Gastroesophageal sphincter (tissue), 3 donors: ENCODE measurements around the gene CAD.

Source experiments
- EP300 ChIP-seq: sonication (generic); formaldehyde crosslinking; IDR thresholded peaks from one replicate; pipeline ENCODE4 v1.6.1; 2017; ENCODE audit warnings: antibody characterized with exemption, mild to moderate bottlenecking
- POLR2A ChIP-seq, 2 donors: fragments of 450-650 bp; IDR thresholded peaks; one replicate each; pipeline ENCODE4 v1.6.1; 2017; ENCODE audit warnings: antibody characterized with exemption in 2 of 2, mild to moderate bottlenecking in 2 of 2, moderate library complexity in 1 of 2
- TF ChIP-seq, protein P1 (sequence below), 4 experiments: fragments of 200-600 bp in 2 of 4; fragments of 450-650 bp in 2 of 4; sonication (generic) in 1 of 4; IDR thresholded peaks; one replicate each; pipeline ENCODE4 v1.5.1; 2017 to 2019; ENCODE audit warnings: antibody characterized with exemption in 4 of 4, mild to moderate bottlenecking in 2 of 4, moderate library complexity in 2 of 4

DNA sequence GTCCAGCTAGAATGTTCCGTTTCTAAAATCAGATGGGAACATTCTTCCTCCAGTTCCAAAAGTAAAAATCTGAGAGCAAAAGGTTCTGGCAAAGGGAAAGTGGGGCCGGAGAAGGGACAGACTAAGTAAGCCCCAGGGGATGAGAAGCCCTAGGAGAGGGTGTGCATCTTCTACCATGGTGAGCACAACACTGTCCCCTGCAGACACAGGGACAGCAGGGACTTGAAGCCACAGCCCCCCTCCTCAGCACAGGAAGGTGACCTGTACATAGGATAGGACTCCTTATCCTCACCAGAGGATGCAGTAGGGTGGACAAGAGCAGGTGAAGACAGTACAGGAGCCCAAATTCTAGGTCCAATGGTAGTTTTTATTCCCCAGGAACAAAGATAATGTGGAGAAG lies 17.9 kb upstream of the CAD start:
- TF ChIP-seq, protein P1, sequence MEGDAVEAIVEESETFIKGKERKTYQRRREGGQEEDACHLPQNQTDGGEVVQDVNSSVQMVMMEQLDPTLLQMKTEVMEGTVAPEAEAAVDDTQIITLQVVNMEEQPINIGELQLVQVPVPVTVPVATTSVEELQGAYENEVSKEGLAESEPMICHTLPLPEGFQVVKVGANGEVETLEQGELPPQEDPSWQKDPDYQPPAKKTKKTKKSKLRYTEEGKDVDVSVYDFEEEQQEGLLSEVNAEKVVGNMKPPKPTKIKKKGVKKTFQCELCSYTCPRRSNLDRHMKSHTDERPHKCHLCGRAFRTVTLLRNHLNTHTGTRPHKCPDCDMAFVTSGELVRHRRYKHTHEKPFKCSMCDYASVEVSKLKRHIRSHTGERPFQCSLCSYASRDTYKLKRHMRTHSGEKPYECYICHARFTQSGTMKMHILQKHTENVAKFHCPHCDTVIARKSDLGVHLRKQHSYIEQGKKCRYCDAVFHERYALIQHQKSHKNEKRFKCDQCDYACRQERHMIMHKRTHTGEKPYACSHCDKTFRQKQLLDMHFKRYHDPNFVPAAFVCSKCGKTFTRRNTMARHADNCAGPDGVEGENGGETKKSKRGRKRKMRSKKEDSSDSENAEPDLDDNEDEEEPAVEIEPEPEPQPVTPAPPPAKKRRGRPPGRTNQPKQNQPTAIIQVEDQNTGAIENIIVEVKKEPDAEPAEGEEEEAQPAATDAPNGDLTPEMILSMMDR (IDR thresholded peaks at IDR 0.05), result no peak
- no peak for TF ChIP-seq POLR2A (IDR thresholded peaks at IDR 0.05)
- no peak for TF ChIP-seq EP300
